GM12892 (cell line): ENCODE data around the gene RNASEL.

ENCODE experiments used
- POLR2A ChIP-seq: IDR thresholded peaks from 2 replicates; pipeline ENCODE4 v1.6.1; 2011; ENCODE audit warnings: low read depth, low read length, control low read depth
- POLR2AphosphoS5 ChIP-seq: IDR thresholded peaks from 2 replicates; pipeline ENCODE4 v1.6.1; 2011; ENCODE audit warnings: low read depth, low read length, control low read depth
- TAF1 ChIP-seq: IDR thresholded peaks from 2 replicates; pipeline ENCODE4 v1.6.1; 2011; ENCODE audit warnings: low read depth, mild to moderate bottlenecking, control low read depth, low read length, borderline replicate concordance

DNA sequence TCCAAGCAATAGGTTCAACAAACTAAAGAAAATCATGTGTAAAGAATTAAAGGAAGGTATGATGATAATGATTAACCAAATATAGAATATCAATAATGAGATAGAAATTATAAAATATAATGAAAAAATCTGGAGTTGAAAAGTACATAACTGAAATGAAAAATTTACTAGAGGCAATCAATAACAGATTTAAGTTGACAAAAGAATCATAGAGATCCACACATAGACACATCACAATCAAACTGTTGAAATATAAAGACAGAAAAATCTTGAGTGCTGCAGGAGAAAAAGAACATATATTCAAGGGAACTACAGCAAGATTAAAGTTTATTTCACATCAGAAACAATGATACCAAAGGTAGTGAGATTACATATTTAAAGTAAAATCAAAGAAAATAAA, 63.7 kb downstream of the RNASEL start:
- no peak for TF ChIP-seq POLR2A
- TF ChIP-seq TAF1 = no peak
- no peak for TF ChIP-seq POLR2AphosphoS5
